H1 (cell line): Measurements from ENCODE around the gene GOLGA6C. TPM values are rescaled to one million over a fixed set of nuclear protein-coding genes. Genes with fewer than 3 reads are reported as not detected.
"Not testable (repeated sequence)": the region's sequence is repeated elsewhere in the genome, so short reads cannot be mapped to it uniquely, and the experiment has no call there.

Experiments
- CTCF ChIA-PET: fragments of 300-600 bp; sonication (Branson Sonifier 250); formaldehyde crosslinking; loops from one replicate; lab custom pipeline; 2021; ENCODE audit not compliant: partially characterized antibody; lab: Charles Lee
- POLR2A ChIA-PET: fragments of 300-600 bp; sonication (Branson Sonifier 250); formaldehyde crosslinking; loops from one replicate; lab custom pipeline; 2021; ENCODE audit warnings: inconsistent platforms; ENCODE audit not compliant: partially characterized antibody; lab: Charles Lee
- DNase-seq, 2 experiments: peaks; one replicate each; pipeline versions ENCODE4 v3.0.0 to v3.0.0-alpha.2; 2010 to 2022; ENCODE audit warnings: low spot score in 2 of 2, low read depth in 1 of 2, mixed read lengths in 1 of 2
- FAIRE-seq: peaks from 2 replicates; lab custom pipeline; 2011; peaks lifted over from hg19 to GRCh38; lab: Jason Lieb, UNC
- H2AFZ ChIP-seq: 2 replicates; pipeline ENCODE4 v1.8.1; 2012; ENCODE audit warnings: low read length, inconsistent platforms
- H2AK5ac ChIP-seq: 2 replicates; pipeline ENCODE4 v1.6.1; 2013; ENCODE audit warnings: low read depth, low read length
- H2BK120ac ChIP-seq: replicated peaks from 2 replicates; pipeline ENCODE3; 2013; ENCODE audit warnings: low read depth, low read length, inconsistent platforms
- H2BK12ac ChIP-seq: 2 replicates; pipeline ENCODE4 v1.6.1; 2013; ENCODE audit warnings: low read depth, low read length
- H2BK15ac ChIP-seq: 2 replicates; pipeline ENCODE4 v1.6.1; 2013; ENCODE audit warnings: low read length
- H2BK20ac ChIP-seq: 2 replicates; pipeline ENCODE4 v1.6.1; 2013; ENCODE audit warnings: low read length
- H2BK5ac ChIP-seq: 2 replicates; pipeline ENCODE4 v1.6.1; 2013; ENCODE audit warnings: low read depth, low read length
- H3K14ac ChIP-seq: 2 replicates; pipeline ENCODE4 v1.6.1; 2013; ENCODE audit warnings: inconsistent platforms; ENCODE audit not compliant: insufficient read length
- H3K18ac ChIP-seq: 2 replicates; pipeline ENCODE4 v1.6.1; 2013; ENCODE audit warnings: low read length; ENCODE audit errors: extremely low read depth
- H3K23ac ChIP-seq: 2 replicates; pipeline ENCODE4 v1.6.1; 2013; ENCODE audit warnings: inconsistent platforms; ENCODE audit not compliant: insufficient read length
- H3K23me2 ChIP-seq: 2 replicates; pipeline ENCODE4 v1.6.1; 2013; ENCODE audit warnings: low read depth, low read length
- H3K27ac ChIP-seq: 2 replicates; pipeline ENCODE4 v1.6.1; 2011; ENCODE audit warnings: low read depth, low read length, inconsistent platforms
- H3K27me3 ChIP-seq, 4 experiments: replicated peaks in 1 of 4; 1 replicate in 1 of 4; 2 replicates in 3 of 4; pipeline versions ENCODE4 v1.6.1 to v1.8.1; 2011 to 2013; ENCODE audit warnings: low read length in 3 of 4, mild to moderate bottlenecking in 3 of 4, inconsistent platforms in 2 of 4, mixed read lengths in 2 of 4, moderate library complexity in 1 of 4; ENCODE audit not compliant: control insufficient read depth in 3 of 4, insufficient read depth in 3 of 4; ENCODE audit errors: extremely low read depth in 1 of 4
- H3K36me3 ChIP-seq, 4 experiments: 2 replicates each; pipeline versions ENCODE4 v1.6.1 to v1.8.1; 2011 to 2013; ENCODE audit warnings: mild to moderate bottlenecking in 4 of 4, low read length in 3 of 4, moderate library complexity in 2 of 4, control low read depth in 1 of 4, inconsistent platforms in 1 of 4; ENCODE audit not compliant: insufficient read depth in 4 of 4, control insufficient read depth in 2 of 4
- H3K4ac ChIP-seq: replicated peaks from 2 replicates; pipeline ENCODE3; 2013; ENCODE audit warnings: low read length, low read depth, mixed read lengths, inconsistent platforms; ENCODE audit not compliant: insufficient read length
- H3K4me1 ChIP-seq, 4 experiments: replicated peaks in 1 of 4; 1 replicate in 1 of 4; 2 replicates in 3 of 4; pipeline versions ENCODE4 v1.6.1 to v1.8.1; 2011 to 2013; ENCODE audit warnings: low read length in 3 of 4, inconsistent platforms in 2 of 4, mixed read lengths in 1 of 4; ENCODE audit not compliant: insufficient read depth in 4 of 4, control insufficient read depth in 3 of 4
- H3K4me2 ChIP-seq, 2 experiments: 2 replicates each; pipeline versions ENCODE4 v1.6.1 to v1.8.1; 2011 to 2013; ENCODE audit warnings: low read depth in 2 of 2, low read length in 2 of 2, control low read depth in 1 of 2, inconsistent platforms in 1 of 2, mild to moderate bottlenecking in 1 of 2; ENCODE audit not compliant: insufficient read depth in 1 of 2
- H3K4me3 ChIP-seq, 4 experiments: fragments of 200-600, 300-600 bp in 1 of 4; sonication (generic), shearing (Covaris generic), sonication (Bioruptor Twin) in 1 of 4; 2 replicates each; pipeline versions ENCODE4 v1.5.1 to v1.8.1; 2011 to 2016; ENCODE audit warnings: low read length in 4 of 4, low read depth in 3 of 4, control low read depth in 2 of 4, inconsistent platforms in 2 of 4, mild to moderate bottlenecking in 2 of 4, mixed read lengths in 1 of 4, moderate library complexity in 1 of 4; ENCODE audit not compliant: insufficient read depth in 2 of 4; ENCODE audit errors: extremely low read depth in 1 of 4
- H3K56ac ChIP-seq: replicated peaks from 2 replicates; pipeline ENCODE3; 2013; ENCODE audit warnings: low read depth, mild to moderate bottlenecking, mixed read lengths, low read length, inconsistent platforms; ENCODE audit not compliant: insufficient read length
- H3K79me1 ChIP-seq: 2 replicates; pipeline ENCODE4 v1.6.1; 2013; ENCODE audit warnings: low read depth, low read length, control low read depth
- H3K79me2 ChIP-seq, 2 experiments: 2 replicates each; pipeline versions ENCODE4 v1.6.1 to v1.8.1; 2012 to 2013; ENCODE audit warnings: low read length in 2 of 2, mild to moderate bottlenecking in 2 of 2, inconsistent platforms in 1 of 2; ENCODE audit not compliant: insufficient read depth in 2 of 2, control insufficient read depth in 1 of 2
- H3K9ac ChIP-seq, 4 experiments: replicated peaks in 1 of 4; 1 replicate in 1 of 4; 2 replicates in 3 of 4; pipeline versions ENCODE4 v1.6.1 to v1.8.1; 2011 to 2013; ENCODE audit warnings: low read depth in 3 of 4, low read length in 3 of 4, control low read depth in 2 of 4, mild to moderate bottlenecking in 2 of 4, moderate library complexity in 2 of 4, inconsistent platforms in 1 of 4; ENCODE audit errors: extremely low read depth in 1 of 4
- H3K9me3 ChIP-seq, 2 experiments: 2 replicates each; pipeline versions ENCODE4 v1.6.1 to v1.8.1; 2012 to 2013; ENCODE audit warnings: mild to moderate bottlenecking in 2 of 2, moderate library complexity in 2 of 2, control low read depth in 1 of 2, inconsistent platforms in 1 of 2, low read depth in 1 of 2, low read length in 1 of 2, mixed read lengths in 1 of 2; ENCODE audit not compliant: insufficient read depth in 2 of 2
- H4K20me1 ChIP-seq, 2 experiments: replicated peaks in 1 of 2; 2 replicates each; pipeline versions ENCODE3 to v1.8.1; 2011 to 2013; ENCODE audit warnings: inconsistent platforms in 2 of 2, low read length in 2 of 2, mild to moderate bottlenecking in 1 of 2; ENCODE audit not compliant: insufficient read depth in 2 of 2, control insufficient read depth in 1 of 2
- H4K5ac ChIP-seq: 2 replicates; pipeline ENCODE4 v1.6.1; 2013; ENCODE audit warnings: low read length, low read depth, mixed read lengths, inconsistent platforms; ENCODE audit not compliant: insufficient read length
- H4K8ac ChIP-seq: 2 replicates; pipeline ENCODE4 v1.8.0; 2013; ENCODE audit warnings: mild to moderate bottlenecking, moderate library complexity, low read length, inconsistent platforms; ENCODE audit not compliant: insufficient read depth; ENCODE audit errors: extremely low read depth
- H4K91ac ChIP-seq: replicated peaks from 2 replicates; pipeline ENCODE3; 2013; ENCODE audit warnings: low read length, mixed read lengths, inconsistent platforms; ENCODE audit not compliant: insufficient read length
- WGBS, 2 experiments: shearing (Covaris generic) in 1 of 2; methylation state at CpG; one replicate each; pipeline versions ENCODE4 v1.1.6 to v1.1.7; 2013 to 2015; ENCODE audit warnings: low lambda C conversion rate in 2 of 2, mixed read lengths in 2 of 2, inconsistent platforms in 1 of 2, low coverage in 1 of 2, missing lambda C conversion rate in 1 of 2; ENCODE audit not compliant: insufficient replicate concordance in 2 of 2, insufficient coverage in 1 of 2, insufficient read length in 1 of 2; ENCODE audit errors: extremely low coverage in 1 of 2, missing lambda C conversion rate in 1 of 2; 5-methylcytosine and 5-hydroxymethylcytosine counted together
- polyA plus RNA-seq, 7 experiments: library from polyadenylated mRNA; depleted of rRNA in 3 of 7; stranded (reverse) in 5 of 7; unstranded in 2 of 7; fragments of >200 nt in 5 of 7; fragments of 200-250 nt in 2 of 7; gene quantifications; 1 replicate in 5 of 7; 2 replicates in 1 of 7; 4 replicates in 1 of 7; pipeline versions ENCODE4 v1.2.1 to v1.2.3, GENCODE V29; 2011 to 2013; ENCODE audit warnings: missing spikeins in 2 of 7, mixed read lengths in 2 of 7
- total RNA-seq: library from RNA; stranded (reverse); fragmentation: NEBNext Ultra II Directional; extraction: Animal tissue kit (Norgen Biotek cat#: 25700); gene quantifications from 2 replicates; pipeline ENCODE4 v1.2.1, GENCODE V29; 2021

Gene GOLGA6C
- total and polyA plus RNA-seq, 2 of the 8 experiments (the other 6 are each of a cell fraction or from before 2014, with no cell fraction given) = 0.14 to 0.35 TPM

DNA sequence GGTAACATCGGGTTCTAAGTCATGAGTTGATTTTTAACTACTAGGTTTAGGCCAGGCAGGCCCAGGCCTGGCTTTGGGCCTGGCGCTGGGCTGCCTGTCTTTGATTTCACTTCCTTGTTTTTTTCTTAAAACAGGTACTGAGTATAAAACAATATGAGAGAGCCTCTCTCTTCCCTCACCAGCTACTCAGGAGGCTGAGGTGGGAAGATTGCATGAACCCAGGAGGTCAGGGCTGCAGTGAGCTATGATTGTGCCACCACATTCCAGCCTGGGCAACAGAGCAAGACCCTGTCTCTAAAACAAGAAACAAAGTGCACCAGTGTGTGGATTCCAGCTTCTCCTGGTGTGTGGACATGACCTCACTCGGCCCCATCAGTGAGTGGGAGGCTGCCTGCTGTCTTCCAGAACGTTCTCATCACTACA is 38.6 kb upstream of the GOLGA6C start:
- H4K5ac ChIP-seq, H2BK15ac ChIP-seq, H3K79me2 ChIP-seq, H3K23ac ChIP-seq, H3K4me1 ChIP-seq, H2AK5ac ChIP-seq, H3K56ac ChIP-seq, H2BK12ac ChIP-seq, H3K4me3 ChIP-seq, DNase-seq, FAIRE-seq, H2BK20ac ChIP-seq, H4K20me1 ChIP-seq, H4K8ac ChIP-seq, H3K79me1 ChIP-seq, H2BK120ac ChIP-seq, H2AFZ ChIP-seq, H3K14ac ChIP-seq, H3K4ac ChIP-seq, H3K27ac ChIP-seq, H4K91ac ChIP-seq, H3K18ac ChIP-seq, H3K9ac ChIP-seq, H3K36me3 ChIP-seq, H3K9me3 ChIP-seq, H3K23me2 ChIP-seq, H2BK5ac ChIP-seq, H3K27me3 ChIP-seq, H3K4me2 ChIP-seq: not testable (repeated sequence)
- ChIA-PET POLR2A (interaction anchor here (2.2 kb wide), 1 partner anchor 11 kb away, joined by 6 read pairs; no protein-coding TSS in a partner anchor), CTCF (interaction anchor here (1.0 to 2.6 kb wide), 4 partner anchors 11 to 190 kb away, joined by 4 to 10 read pairs (median 6); no protein-coding TSS in a partner anchor)
- 98% methylated on average over 4 of the region's 4 CpGs; no CpG with 5 or more reads in 1 of the 2 experiments for WGBS, 2 experiments
